HepG2 (cell line): ENCODE results near the gene CCDC196. TPM values are rescaled to one million over a fixed set of nuclear protein-coding genes. Genes with fewer than 3 reads are reported as not detected.
A peak's percentile ranks its signal among the peaks of the same experiment; 100 is the strongest.

Experiments used
- ATAC-seq: fragments of 200-7000 bp; cut with Tn5 transposase; 3 replicates; pipeline ENCODE4 v1.9.1; 2020; ENCODE audit warnings: mild to moderate bottlenecking, moderate library complexity
- BruUV-seq: library from RNA; stranded (reverse); fragments of 400-500 nt; replicated peaks from 2 replicates; lab custom pipeline; 2021; lab: Mats Ljungman, UMichigan
- CTCF ChIA-PET: fragments of 300-600 bp; formaldehyde crosslinking; extraction: SDS; loops from one replicate; lab custom pipeline; 2021; ENCODE audit warnings: low total read pairs, inconsistent platforms, low intra/inter-chr PET ratio; lab: Yijun Ruan, JAX
- POLR2A ChIA-PET: fragments of 350-600 bp; sonication (Branson Sonifier 250); formaldehyde crosslinking; loops from one replicate; lab custom pipeline; 2020; ENCODE audit warnings: antibody characterized with exemption, inconsistent platforms; lab: Yijun Ruan, JAX
- DNase-seq: peaks from one replicate; pipeline ENCODE4 v3.0.0-alpha.2; 2015; ENCODE audit warnings: low spot score
- FAIRE-seq: peaks from 3 replicates; lab custom pipeline; 2011; peaks lifted over from hg19 to GRCh38; lab: Jason Lieb, UNC
- H2AFZ ChIP-seq: one replicate; pipeline ENCODE4 v1.6.1; 2011; ENCODE audit warnings: low read length, inconsistent platforms
- H3K27ac ChIP-seq: fragments of 300-600 bp; 3 replicates; pipeline ENCODE4 v1.8.0; 2011; ENCODE audit warnings: mixed run types, mild to moderate bottlenecking, mixed read lengths, low read length, inconsistent platforms; ENCODE audit not compliant: insufficient read depth; ENCODE audit errors: extremely low read length
- H3K27me3 ChIP-seq, 2 experiments: fragments of 200-600 bp in 1 of 2; 2 replicates in 1 of 2; 3 replicates in 1 of 2; pipeline versions ENCODE4 v1.6.0 to v1.8.0; 2011; ENCODE audit warnings: low read length in 2 of 2, mild to moderate bottlenecking in 2 of 2, moderate library complexity in 2 of 2, inconsistent platforms in 1 of 2; ENCODE audit not compliant: insufficient read depth in 2 of 2, control insufficient read depth in 1 of 2
- H3K36me3 ChIP-seq, 2 experiments: fragments of 200-600 bp in 1 of 2; replicated peaks in 1 of 2; 2 replicates in 1 of 2; 3 replicates in 1 of 2; pipeline versions ENCODE4 v1.5.1 to v1.8.0; 2011; ENCODE audit warnings: low read length in 2 of 2, inconsistent platforms in 1 of 2; ENCODE audit not compliant: insufficient read depth in 2 of 2, control insufficient read depth in 1 of 2
- H3K4me1 ChIP-seq: 2 replicates; pipeline ENCODE4 v1.5.1; 2012; ENCODE audit warnings: low read length, inconsistent platforms; ENCODE audit not compliant: insufficient read depth
- H3K4me2 ChIP-seq: 2 replicates; pipeline ENCODE4 v1.6.0; 2011; ENCODE audit warnings: low read depth, low read length, inconsistent platforms
- H3K4me3 ChIP-seq, 3 experiments: fragments of 200-600 bp in 1 of 3; sonication (generic), shearing (Covaris generic) in 1 of 3; replicated peaks in 1 of 3; 2 replicates each; pipeline ENCODE4 v1.5.1; 2011 to 2016; ENCODE audit warnings: low read length in 3 of 3, inconsistent platforms in 2 of 3, low read depth in 2 of 3, mild to moderate bottlenecking in 2 of 3, control low read depth in 1 of 3, mixed read lengths in 1 of 3; ENCODE audit not compliant: insufficient read depth in 1 of 3
- H3K79me2 ChIP-seq: one replicate; pipeline ENCODE4 v1.6.1; 2011; ENCODE audit warnings: low read length, inconsistent platforms; ENCODE audit not compliant: insufficient read depth
- H3K9ac ChIP-seq: 2 replicates; pipeline ENCODE4 v1.6.0; 2011; ENCODE audit warnings: mild to moderate bottlenecking, low read depth, low read length, inconsistent platforms; ENCODE audit not compliant: insufficient read depth
- H3K9me3 ChIP-seq: 2 replicates; pipeline ENCODE4 v1.5.1; 2012; ENCODE audit warnings: mild to moderate bottlenecking, low read length
- H4K20me1 ChIP-seq: 2 replicates; pipeline ENCODE4 v1.6.0; 2011; ENCODE audit warnings: inconsistent platforms, mild to moderate bottlenecking, low read length, moderate library complexity; ENCODE audit not compliant: insufficient read depth
- ATAD3A ChIP-seq: sonication (generic); formaldehyde crosslinking; IDR thresholded peaks from 2 replicates; pipeline ENCODE4 v1.4.0; 2020; ENCODE audit warnings: missing genetic modification reagents
- CREM ChIP-seq, 2 experiments: sonication (generic) in 1 of 2; formaldehyde crosslinking in 1 of 2; IDR thresholded peaks; 2 replicates each; pipeline versions ENCODE4 v1.4.0 to v1.6.1; 2016 to 2020; ENCODE audit warnings: antibody characterized with exemption in 1 of 2, mild to moderate bottlenecking in 1 of 2, missing genetic modification reagents in 1 of 2
- GRHL1 ChIP-seq: sonication (generic); formaldehyde crosslinking; conservative IDR thresholded peaks from 2 replicates; pipeline ENCODE4 v1.8.0; 2022; ENCODE audit warnings: missing genetic modification reagents
- GTF3A ChIP-seq: sonication (generic); formaldehyde crosslinking; conservative IDR thresholded peaks from 2 replicates; pipeline ENCODE4 v1.4.0; 2020; ENCODE audit warnings: mild to moderate bottlenecking, missing genetic modification reagents
- ISL2 ChIP-seq: sonication (generic); formaldehyde crosslinking; IDR thresholded peaks from 2 replicates; pipeline ENCODE4 v1.5.0; 2020; ENCODE audit warnings: missing genetic modification reagents
- KLF11 ChIP-seq: IDR thresholded peaks from 2 replicates; pipeline ENCODE4 v1.6.1; 2016; ENCODE audit warnings: missing compliant biosample characterization
- KLF12 ChIP-seq: sonication (generic); formaldehyde crosslinking; IDR thresholded peaks from 2 replicates; pipeline ENCODE4 v1.4.0; 2020; ENCODE audit warnings: missing genetic modification reagents, borderline replicate concordance
- KLF15 ChIP-seq: sonication (generic); formaldehyde crosslinking; IDR thresholded peaks from 2 replicates; pipeline ENCODE4 v1.8.1; 2023; ENCODE audit warnings: borderline replicate concordance, mild to moderate bottlenecking, inconsistent platforms, missing genetic modification reagents, mixed read lengths
- MAFF ChIP-seq: IDR thresholded peaks from 2 replicates; pipeline ENCODE4 v1.6.1; 2011; ENCODE audit warnings: low read depth, low read length, improper control_type of control experiment
- MAFK ChIP-seq, 2 experiments: IDR thresholded peaks in 1 of 2; conservative IDR thresholded peaks in 1 of 2; 2 replicates each; pipeline ENCODE4 v1.6.1; 2011; ENCODE audit warnings: improper control_type of control experiment in 2 of 2, low read length in 2 of 2
- NKX3-1 ChIP-seq: sonication (generic); formaldehyde crosslinking; IDR thresholded peaks from 2 replicates; pipeline ENCODE4 v1.5.0; 2020; ENCODE audit warnings: missing genetic modification reagents
- RBM22 ChIP-seq: fragments of 200-400 bp; formaldehyde crosslinking; optimal IDR thresholded peaks from 2 replicates; pipeline ENCODE3; 2017; ENCODE audit warnings: mild to moderate bottlenecking, low read length, moderate library complexity
- SMC3 ChIP-seq: IDR thresholded peaks from 2 replicates; pipeline ENCODE4 v1.6.1; 2011; ENCODE audit warnings: low read length, improper control_type of control experiment
- THAP11 ChIP-seq: IDR thresholded peaks from 2 replicates; pipeline ENCODE4 v1.6.1; 2016; ENCODE audit warnings: missing biosample characterization, missing genetic modification reagents
- TRIM24 ChIP-seq: sonication (generic); formaldehyde crosslinking; IDR thresholded peaks from 2 replicates; pipeline ENCODE4 v1.8.0; 2022; ENCODE audit warnings: mild to moderate bottlenecking, missing genetic modification reagents
- ZMYM4 ChIP-seq: sonication (generic); formaldehyde crosslinking; IDR thresholded peaks from 2 replicates; pipeline ENCODE4 v1.8.1; 2023; ENCODE audit warnings: mild to moderate bottlenecking, missing genetic modification reagents
- ZNF660 ChIP-seq: sonication (generic); formaldehyde crosslinking; IDR thresholded peaks from 2 replicates; pipeline ENCODE4 v1.5.1; 2020; ENCODE audit warnings: mild to moderate bottlenecking, low read depth, missing genetic modification reagents, borderline replicate concordance
- ZSCAN21 ChIP-seq: sonication (generic); formaldehyde crosslinking; IDR thresholded peaks from 2 replicates; pipeline ENCODE4 v1.8.0; 2022; ENCODE audit warnings: mild to moderate bottlenecking, missing genetic modification reagents, moderate library complexity, borderline replicate concordance
- WGBS: methylation state at CpG from one replicate; pipeline ENCODE4 v1.1.6; 2017; ENCODE audit warnings: low lambda C conversion rate; 5-methylcytosine and 5-hydroxymethylcytosine counted together
- in situ Hi-C: cut with HindIII; loops from 2 replicates; pipeline ENCODE4 v1.10.0; 2017; ENCODE audit warnings: low pct_unique_long_range_greater_than_20kb; ENCODE audit not compliant: extremely low pct_ligation_motif_present
- intact Hi-C: fragments of 100-400 bp; cut with micrococcal nuclease; formaldehyde crosslinking; loops from one replicate; pipeline ENCODE4 v1.10.0; 2022; ENCODE audit not compliant: unreplicated experiment
- polyA plus RNA-seq, 8 experiments: library from polyadenylated mRNA; depleted of rRNA in 3 of 8; stranded (reverse) in 7 of 8; unstranded in 1 of 8; fragments of >200 nt; fragmentation: Illumina TruSeq in 4 of 8; extraction: Trizol in 4 of 8; gene quantifications; 2 replicates each; pipeline versions ENCODE4 v1.2.1 to v1.2.3, GENCODE V29; 2011 to 2016; ENCODE audit warnings: low read depth in 4 of 8, missing spikeins in 1 of 8, mixed read lengths in 1 of 8; ENCODE audit not compliant: insufficient read depth in 1 of 8
- total RNA-seq, 5 experiments: library from RNA; depleted of rRNA; stranded (reverse); fragments of >200 nt; fragmentation: Illumina TruSeq; extraction: Trizol; gene quantifications; 2 replicates each; pipeline ENCODE4 v1.2.3, GENCODE V29; 2016; ENCODE audit warnings: low read depth in 1 of 5
- TF ChIP-seq, protein P1 (sequence below): sonication (generic); formaldehyde crosslinking; IDR thresholded peaks from 2 replicates; pipeline ENCODE4 v1.8.0; 2022; ENCODE audit warnings: missing genetic modification reagents, mild to moderate bottlenecking, inconsistent platforms, borderline replicate concordance

The CCDC196 gene
- total and polyA plus RNA-seq, 2 of the 13 experiments (the other 11 are each of a cell fraction or from before 2014, with no cell fraction given) = not detected

DNA sequence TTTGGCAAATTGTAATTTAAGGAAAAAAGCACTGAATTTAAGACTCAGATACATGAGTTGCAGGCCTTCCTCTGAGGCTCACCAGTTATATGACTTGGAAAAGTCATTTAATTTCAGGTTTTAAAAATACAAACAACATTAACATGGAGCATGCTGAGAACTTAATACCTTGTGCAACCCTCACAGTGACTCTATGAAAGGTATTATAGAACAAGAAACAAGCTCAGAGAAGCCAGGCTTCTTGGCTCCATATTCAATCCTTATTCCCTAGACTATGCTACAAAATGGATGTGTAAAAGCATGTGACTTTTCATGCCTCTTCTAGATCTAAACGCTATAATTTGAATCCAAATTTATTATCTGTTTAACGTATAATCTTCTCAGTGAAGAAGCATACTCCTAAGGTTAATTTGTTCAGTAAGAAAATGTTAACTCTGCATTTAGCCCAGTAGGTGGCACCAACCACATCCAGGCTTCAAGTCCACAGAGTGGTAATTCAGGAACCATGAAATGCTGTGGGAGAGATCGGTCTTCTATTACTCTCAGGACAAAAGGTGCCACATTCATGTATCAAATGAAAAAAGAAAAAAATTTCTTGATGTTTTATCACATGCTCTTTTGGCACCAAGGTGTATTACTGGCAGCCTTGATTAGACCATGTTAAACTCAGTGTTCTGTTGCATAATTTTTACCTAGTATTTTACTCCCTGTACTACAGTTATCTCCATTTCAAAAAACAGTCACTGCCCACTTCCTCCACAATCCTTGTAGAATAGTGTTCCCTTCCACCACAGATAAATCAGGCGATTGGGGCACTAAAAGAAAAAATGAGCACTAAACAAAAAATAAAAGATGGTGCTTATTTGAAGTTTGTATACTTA lies 9.3 kb downstream of the CCDC196 start:
- FAIRE-seq (peak; percentile 36), DNase-seq (peak; percentile 65), ATAC-seq (peak; percentile 98)
- Histone ChIP-seq H3K9ac (0 out of 2 replicates have a peak overlapping the region, but pooled peaks have one; percentile 3), H3K4me2 (peak overlapping the region; percentile 56), H3K4me1 (peaks cover 17% of the 10 kb centered on the region), H3K79me2 (no peaks in the 10 kb centered on the region), H3K9me3 (no peaks in the 10 kb centered on the region), H3K36me3 (no peaks in the 10 kb centered on the region), H3K27ac (no peak overlapping the region), H3K4me3 (peak overlapping the region; percentile 29 to 45 (median 36); a peak in 5 of 6 replicates), H2AFZ (peak overlapping the region; percentile 92), H4K20me1 (no peaks in the 10 kb centered on the region), H3K27me3 (no peaks in the 10 kb centered on the region)
- intact Hi-C loops (loop anchor here (1.0 to 5.0 kb wide), 4 partner anchors 95 to 642 kb away; no protein-coding TSS in a partner anchor), in situ Hi-C loops (no loop called here)
- POLR2A ChIA-PET = interaction anchor here (0.8 kb wide), 1 partner anchor 13 kb away, joined by 4 read pairs; the partner anchor contains the start of gene GPHN
- 4% methylated on average over 4 of the region's 4 CpGs for WGBS
- no TSS peak for BruUV-seq
- CTCF ChIA-PET = interaction anchor here (1.0 to 1.9 kb wide), 4 partner anchors 12 to 643 kb away, joined by 4 to 9 read pairs (median 5); partner anchors contain the start of gene GPHN
- TF ChIP-seq CREM (IDR thresholded peaks at IDR 0.05) (no peak), CREM (CRISPR knock-in tag; IDR thresholded peaks at IDR 0.05) (no peak), KLF11 (no peak), KLF12 (CRISPR knock-in tag) (no peak), THAP11 (CRISPR knock-in tag) (no peak), MAFK (conservative IDR thresholded peaks at IDR 0.05 in 1 of 2, IDR thresholded peaks at IDR 0.05 in 1 of 2; ENCODE audit: low read length in 2 of 2) (0 out of 4 replicates have a peak, but pooled peaks of 1 of the 2 experiments have one; percentile 21), MAFF (peak; percentile 8; the same call in 1 of the 2 replicates), ZSCAN21 (CRISPR knock-in tag) (no peak), ISL2 (CRISPR knock-in tag) (no peak), TRIM24 (CRISPR knock-in tag) (no peak), SMC3 (peak; percentile 54), ATAD3A (CRISPR knock-in tag) (no peak), RBM22 (no peak), ZNF660 (CRISPR knock-in tag) (no peak), GRHL1 (CRISPR knock-in tag) (no peak), GTF3A (no peak), ZMYM4 (no peak), NKX3-1 (CRISPR knock-in tag) (no peak), KLF15 (CRISPR knock-in tag) (no peak)
- TF ChIP-seq, protein P1, sequence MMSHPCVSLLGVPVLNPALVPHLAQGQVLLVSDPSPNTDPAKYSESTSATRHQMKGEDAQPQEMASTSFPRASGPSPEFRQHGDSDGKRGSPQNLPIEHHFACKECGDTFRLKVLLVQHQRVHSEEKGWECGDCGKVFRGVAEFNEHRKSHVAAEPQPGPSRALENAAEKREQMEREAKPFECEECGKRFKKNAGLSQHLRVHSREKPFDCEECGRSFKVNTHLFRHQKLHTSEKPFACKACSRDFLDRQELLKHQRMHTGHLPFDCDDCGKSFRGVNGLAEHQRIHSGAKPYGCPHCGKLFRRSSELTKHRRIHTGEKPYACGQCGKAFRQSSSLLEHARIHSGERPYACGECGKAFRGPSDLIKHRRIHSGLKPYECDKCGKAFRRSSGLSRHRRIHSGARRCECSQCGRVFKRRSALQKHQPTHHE (CRISPR knock-in tag) = no peak
